DMS114 treated with DMSO at 0.1 percent for 48 hours (cell line): ENCODE data around the gene C16orf89.
A peak's percentile ranks its signal among the peaks of the same experiment; 100 is the strongest.
"Not testable (repeated sequence)": the region's sequence is repeated elsewhere in the genome, so short reads cannot be mapped to it uniquely, and the experiment has no call there.

Source experiments
- DNase-seq: peaks from one replicate; lab custom pipeline; 2025; ENCODE audit not compliant: unreplicated experiment; lab: John Stamatoyannopoulos, UW

The C16orf89 gene

DNA sequence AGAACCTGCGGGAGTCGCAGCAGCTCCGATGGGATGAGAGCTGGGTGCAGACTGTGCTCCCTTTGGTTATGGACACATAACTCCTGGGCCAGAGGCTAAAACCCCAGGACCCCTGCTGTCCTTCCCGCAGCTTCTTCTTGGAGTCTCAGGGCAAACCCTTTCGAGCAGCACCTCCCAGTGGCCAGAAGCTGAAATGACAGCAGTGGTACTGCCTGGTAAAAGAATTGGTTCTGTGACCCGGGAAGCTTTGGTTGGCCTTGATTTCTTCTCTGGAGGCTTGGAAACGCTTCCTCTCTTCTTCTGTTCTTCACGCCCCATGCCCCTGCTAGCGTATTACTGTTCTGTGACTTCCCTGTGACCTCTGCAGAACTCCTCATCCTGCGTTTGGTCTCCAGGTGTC is 19.0 kb upstream of the C16orf89 start:
- peak; percentile 11 for DNase-seq

GRCh38 chr16:5084099-5084731 is 18.5 kb upstream of the C16orf89 start:
- not testable (repeated sequence) for DNase-seq

GRCh38 chr16:5083646-5084045 is 17.9 kb upstream of the C16orf89 start:
- not testable (repeated sequence) for DNase-seq

- DNase-seq: not testable (repeated sequence)
These were observed 15.2 kb upstream of the C16orf89 start for GRCh38 chr16:5080996-5081395.

DNA sequence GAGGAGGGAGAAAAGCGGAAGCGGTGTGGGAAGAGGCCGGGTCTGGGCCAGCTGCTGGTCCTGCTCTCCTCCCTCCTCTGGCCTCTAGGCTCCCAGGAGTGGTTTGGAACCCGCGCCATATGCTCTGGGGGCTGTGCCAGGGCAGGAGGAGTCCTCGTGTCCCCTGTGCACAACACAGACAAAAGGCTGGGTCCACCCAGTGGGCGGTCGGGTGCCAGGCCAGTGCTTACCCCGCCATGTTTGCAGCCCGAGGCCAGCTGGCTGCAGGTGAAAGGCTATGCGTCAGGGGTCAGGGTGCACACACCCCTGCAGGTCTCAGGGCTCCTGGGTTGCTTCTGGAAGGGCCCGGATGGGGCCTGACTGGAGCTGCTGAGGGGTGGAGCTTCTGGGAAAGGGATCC is 14.7 kb upstream of the C16orf89 start:
- DNase-seq: not testable (repeated sequence)

DNA sequence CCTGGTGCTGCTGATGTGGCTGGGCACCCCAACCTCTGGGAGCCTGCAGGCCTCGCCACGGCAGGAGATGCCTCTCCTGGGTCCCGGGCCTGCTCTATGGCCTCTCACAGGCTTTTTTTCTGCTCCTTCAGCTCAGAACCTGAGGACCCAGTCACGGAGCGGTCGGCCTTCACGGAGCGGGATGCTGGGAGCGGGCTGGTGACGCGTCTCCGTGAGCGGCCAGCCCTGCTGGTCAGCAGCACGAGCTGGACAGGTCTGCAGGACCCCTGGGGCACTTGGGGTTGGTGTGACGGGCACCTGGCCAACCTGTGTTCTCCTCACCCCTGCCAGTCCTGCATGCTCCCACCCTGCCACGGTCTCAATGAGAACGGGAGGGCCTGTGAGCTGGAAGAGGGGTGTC is 12.9 kb upstream of the C16orf89 start:
- DNase-seq: no peak

DNA sequence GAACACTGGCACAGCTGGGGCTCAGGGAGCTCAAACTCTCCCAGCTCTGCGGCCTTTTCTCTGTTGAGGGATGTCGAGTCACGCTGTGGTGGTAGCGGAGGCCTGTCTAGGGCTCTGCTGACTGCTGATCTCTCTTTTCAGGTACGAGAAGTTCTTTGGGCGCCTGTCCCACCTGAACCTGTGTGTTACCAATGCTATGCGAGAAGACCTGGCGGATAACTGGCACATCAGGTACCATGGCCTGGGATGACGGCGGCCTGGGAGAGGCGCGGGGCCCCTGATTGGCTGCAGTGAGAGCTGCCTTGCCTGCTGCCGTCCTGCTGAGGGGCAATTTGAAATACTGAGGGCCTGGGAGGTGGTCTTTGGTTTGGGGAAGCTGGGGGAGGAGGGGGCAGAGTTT is 11.5 kb upstream of the C16orf89 start:
- DNase-seq: no peak

DNA sequence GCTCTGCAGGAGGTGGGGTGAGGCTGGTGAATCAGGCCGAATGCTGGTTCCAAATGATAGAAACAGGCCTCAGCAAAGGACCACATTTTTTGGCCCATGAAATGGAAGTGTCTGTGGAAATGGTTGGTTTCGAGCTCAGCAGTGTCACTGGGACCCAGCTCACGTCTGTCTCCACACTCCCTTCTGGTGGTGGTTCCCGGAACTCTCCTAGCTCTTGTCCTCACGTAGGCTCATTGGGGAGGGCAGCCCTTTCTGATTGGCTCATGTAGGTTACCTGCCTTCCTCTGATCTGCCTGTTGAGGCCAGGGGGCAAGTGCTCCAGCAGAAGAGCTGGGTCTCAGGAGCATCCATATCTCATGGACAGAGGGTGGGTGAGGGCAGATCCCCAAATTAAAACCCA is 9.9 kb upstream of the C16orf89 start:
- DNase-seq: no peak

DNA sequence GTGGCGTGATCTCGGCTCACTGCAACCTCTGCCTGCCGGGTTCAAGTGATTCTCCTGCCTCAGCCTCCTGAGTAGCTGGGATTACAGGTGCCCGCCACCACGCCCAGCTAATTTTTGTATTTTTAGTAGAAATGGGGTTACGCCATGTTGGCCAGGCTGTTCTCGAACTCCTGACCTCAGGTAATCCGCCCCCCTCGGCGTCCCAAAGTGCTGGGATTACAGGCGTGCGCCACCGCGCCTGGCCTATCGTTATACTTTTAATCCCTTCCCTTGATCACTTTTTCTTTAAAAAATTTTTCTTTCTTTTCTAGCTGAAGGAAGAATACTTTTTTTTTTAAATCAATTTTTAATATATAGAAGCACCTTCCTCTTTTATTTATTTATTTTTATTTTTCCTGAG is 8.0 kb upstream of the C16orf89 start:
- DNase-seq: not testable (repeated sequence)

DNA sequence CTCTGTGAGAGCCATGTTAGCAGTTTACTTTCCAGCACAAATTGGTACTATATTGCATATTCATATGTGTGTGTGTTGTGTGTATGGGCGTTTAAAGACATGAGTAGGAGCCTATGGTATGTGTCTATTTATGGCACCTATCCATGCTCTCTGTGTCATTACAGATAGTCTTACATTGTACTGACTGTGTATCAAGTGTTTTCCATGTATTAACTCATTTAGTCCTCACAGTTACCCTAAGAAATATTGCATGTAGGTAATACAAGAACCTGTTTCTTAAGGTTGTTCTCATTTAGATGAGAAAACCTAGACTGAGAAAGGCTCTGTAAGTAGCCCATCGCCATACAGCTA is 7.5 kb upstream of the C16orf89 start:
- no peak for DNase-seq

DNA sequence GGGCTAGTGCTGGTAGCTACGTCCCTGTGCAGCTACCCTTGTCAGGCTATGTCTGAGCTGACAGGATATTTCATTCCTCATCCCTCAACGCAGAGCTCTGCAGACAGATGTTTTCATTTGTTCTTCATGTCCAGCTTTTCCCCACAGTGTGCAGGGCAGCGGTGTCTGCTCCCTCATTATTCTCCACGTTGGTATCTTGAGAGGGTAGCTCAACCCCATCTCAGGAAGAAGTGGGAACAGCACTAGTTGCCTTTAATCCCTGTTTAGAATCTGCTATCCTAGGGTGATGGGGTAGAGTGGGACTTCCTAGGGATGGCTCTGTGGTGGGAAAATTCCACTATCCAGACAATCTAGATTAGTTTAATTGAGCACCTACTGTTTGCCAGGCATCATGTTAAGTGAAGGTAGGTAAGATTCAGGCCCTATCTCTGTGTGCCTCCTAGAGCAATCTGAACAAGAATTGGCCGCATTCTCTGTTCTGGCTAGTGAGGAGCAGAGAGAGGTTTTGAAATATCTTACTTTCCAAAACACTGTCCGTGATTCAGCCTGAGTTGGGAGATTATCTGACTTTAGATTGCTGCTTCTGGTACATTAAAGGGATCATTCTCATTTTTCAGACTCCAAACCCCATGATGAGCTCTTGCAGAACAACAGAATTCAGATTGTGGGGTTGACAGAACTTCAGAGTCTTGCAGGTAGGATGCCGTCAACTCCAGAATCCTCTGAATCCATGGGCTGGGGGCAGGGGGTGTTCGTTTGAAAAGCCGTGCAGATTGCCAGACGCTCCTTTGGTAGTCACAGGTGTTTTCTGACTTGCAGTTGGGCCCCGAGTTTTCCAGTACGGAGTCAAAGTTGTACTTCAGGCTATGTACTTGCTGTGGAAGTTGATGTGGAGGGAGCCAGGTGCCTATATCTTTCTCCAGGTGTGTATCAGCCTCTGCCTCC is 6.8 kb upstream of the C16orf89 start:
- no peak for DNase-seq

DNA sequence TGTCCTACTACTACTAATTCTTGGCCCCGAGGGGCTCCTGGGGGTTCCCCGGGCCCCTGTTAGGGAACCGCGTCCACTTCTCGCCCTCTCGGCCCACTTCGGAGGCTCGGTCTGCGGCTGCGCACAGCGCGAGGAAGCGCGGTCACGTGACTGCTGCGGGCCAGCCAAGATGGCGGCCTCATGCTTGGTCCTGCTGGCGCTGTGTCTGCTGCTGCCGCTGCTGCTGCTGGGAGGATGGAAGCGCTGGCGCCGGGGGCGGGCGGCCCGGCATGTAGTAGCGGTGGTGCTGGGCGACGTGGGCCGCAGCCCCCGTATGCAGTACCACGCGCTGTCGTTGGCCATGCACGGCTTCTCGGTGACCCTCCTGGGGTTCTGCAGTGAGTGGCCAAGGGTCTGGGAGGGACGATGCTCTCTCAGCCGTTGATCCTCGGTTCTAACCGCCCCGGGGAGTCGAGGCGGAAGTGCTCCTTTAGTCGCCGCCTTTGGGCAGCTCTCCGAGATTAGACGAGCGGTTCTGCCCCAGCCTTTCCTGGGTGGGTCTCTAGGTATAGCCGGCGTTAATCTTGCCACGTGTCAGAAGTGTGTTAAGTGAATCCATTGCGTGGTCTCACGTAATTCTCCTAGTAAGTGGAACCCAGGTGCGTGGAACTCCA is 6.1 kb upstream of the C16orf89 start, which contains the start of gene ALG1:
TSS of gene ALG1 (plus strand) at position 163 of the 653 bp plus-strand sequence. CDS start at position 170, 7 bp downstream.
- peak; percentile 69 for DNase-seq

GRCh38 chr16:5071341-5071680 is 5.6 kb upstream of the C16orf89 start:
- DNase-seq: no peak

GRCh38 chr16:5070431-5071186 is 4.9 kb upstream of the C16orf89 start:
- no peak for DNase-seq

DNA sequence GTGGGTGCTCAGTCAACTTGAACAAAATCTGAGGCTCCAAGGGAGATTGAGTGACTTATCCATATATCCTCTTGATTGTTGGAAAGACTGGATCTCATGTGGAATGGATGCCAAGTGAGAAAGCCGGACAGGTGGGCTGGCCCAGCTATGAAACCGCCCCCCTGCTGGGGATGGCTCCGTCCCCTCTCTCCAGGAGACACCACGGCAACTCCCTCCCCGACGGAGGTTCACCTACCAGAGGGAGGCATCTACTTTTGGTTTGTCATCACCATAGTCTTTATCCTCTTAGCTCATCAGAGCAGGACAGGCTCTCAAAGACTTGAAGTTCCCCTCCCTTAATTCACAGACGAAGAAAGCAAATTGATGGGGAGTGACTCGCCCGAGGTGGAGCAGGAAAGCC is 4.1 kb upstream of the C16orf89 start:
- DNase-seq: no peak

GRCh38 chr16:5069048-5069447 is 3.3 kb upstream of the C16orf89 start:
- no peak for DNase-seq

DNA sequence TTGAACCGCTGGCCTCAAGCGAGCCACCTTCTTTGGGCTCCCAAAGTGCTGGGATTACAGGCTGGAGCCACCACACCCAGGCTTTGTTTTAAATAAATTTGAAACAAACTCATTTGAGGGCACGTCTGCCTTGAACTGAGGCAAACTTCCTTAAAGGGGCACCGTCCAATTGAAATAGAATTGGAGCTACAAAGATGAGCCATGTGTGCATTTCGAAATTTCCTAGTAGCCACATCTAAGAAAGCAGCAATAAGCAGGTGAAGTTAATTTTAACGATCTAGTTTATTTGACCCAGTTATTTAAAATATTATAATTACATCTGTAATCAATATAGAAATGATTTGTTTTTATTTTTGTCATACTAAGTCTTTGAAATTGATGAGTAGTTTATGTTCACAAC is 755 bp upstream of the C16orf89 start:
- no peak for DNase-seq

DNA sequence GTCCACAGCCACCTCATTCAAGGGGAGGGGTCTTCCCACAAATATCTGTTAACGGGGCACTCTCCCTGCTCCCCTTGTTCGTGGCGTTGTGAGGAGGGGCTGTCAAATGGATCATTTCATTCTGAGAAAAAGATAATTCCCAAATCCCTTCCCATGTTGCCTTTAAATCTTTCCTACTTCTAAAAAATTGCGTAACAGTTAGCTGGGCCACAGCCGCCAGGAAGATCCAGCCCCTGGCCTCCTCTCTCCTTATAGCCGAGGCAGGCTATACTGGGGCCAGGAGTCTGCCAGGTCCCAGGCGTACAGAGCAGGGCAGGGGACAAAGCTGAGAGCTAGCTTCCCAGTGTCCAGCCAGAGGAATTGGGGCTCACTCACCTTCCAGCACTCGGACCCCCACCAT is 430 bp downstream of the C16orf89 start:
- DNase-seq: no peak

- DNase-seq: no peak
These were observed 841 bp downstream of the C16orf89 start for GRCh38 chr16:5064915-5065314.

DNA sequence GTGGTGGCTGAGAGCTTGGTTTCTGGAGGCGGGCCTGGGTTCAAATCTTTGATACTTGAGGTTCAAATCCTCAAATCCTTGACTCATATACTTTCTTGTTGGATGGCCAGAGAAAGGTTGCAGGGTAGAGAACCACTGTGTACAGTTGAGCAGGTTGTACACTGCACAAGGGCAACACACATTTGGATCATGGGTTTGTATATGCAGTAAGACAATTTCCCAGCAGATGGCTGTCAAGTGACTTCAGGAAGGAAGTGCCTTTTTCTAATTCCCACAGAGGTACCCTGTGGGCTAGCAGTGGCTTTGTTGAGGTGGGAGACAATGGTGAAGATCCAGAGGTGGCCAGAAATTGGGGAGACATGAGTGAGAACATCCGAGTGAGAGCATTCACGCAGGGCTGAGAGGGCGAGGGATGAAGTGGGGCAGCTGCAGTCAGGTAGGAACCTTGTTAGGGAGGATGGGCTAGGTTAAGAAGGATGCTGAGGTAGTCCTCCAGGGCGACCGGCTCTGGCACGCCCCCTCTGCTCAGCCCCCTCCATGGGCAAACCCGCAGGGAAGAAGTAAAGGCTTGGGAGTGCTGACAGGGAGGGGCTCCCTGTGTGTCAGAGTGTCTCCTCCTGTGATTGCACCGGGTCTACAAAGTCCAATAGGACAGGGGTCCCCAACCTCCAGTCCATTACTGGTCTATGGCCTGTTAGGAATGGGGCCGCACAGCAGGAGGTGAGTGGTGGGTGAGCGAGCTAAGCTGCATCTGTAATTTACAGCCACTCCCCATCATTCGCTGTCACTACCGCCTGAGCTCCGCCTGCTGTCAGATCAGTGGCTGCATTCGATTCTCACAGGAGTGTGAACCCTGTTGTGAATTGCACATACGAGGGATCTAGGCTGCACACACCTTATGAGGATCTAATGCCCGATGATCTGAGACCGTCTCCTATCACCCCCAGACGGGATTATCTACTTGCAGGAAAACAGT is 2.7 kb downstream of the C16orf89 start:
- DNase-seq: no peak
